HG03442 (cell line): Measurements from ENCODE around the gene OPRL1.

Experiments used
- ATAC-seq: cut with Tn5 transposase; IDR thresholded peaks from one replicate; pipeline ENCODE4 v1.9.1; 2021; ENCODE audit warnings: mild to moderate bottlenecking, moderate library complexity; ENCODE audit not compliant: unreplicated experiment

The OPRL1 gene

GRCh38 chr20:64139199-64140060 is 59.5 kb downstream of the OPRL1 start:
- no peak for ATAC-seq

- no peak for ATAC-seq
Observed at GRCh38 chr20:64140061-64140931, 60.4 kb downstream of the OPRL1 start.

GRCh38 chr20:64140956-64141355 is 61.1 kb downstream of the OPRL1 start:
- ATAC-seq, result no peak

GRCh38 chr20:64142590-64142989 is 62.7 kb downstream of the OPRL1 start:
- ATAC-seq, result no peak

GRCh38 chr20:64143018-64143801 is 63.3 kb downstream of the OPRL1 start:
- no peak for ATAC-seq

- no peak for ATAC-seq
Observed at GRCh38 chr20:64144144-64144912, 64.4 kb downstream of the OPRL1 start.

- ATAC-seq, result no peak
Observed at GRCh38 chr20:64145458-64146300, 65.8 kb downstream of the OPRL1 start.

GRCh38 chr20:64146301-64146935 is 66.5 kb downstream of the OPRL1 start:
- no peak for ATAC-seq

GRCh38 chr20:64146936-64147477 is 67.1 kb downstream of the OPRL1 start:
- no peak for ATAC-seq

- no peak for ATAC-seq
Observed at GRCh38 chr20:64148581-64148980, 68.7 kb downstream of the OPRL1 start.

- no peak for ATAC-seq
Observed at GRCh38 chr20:64149141-64149540, 69.3 kb downstream of the OPRL1 start.

- no peak for ATAC-seq
Observed at GRCh38 chr20:64149809-64150560, 70.1 kb downstream of the OPRL1 start.
